PC-3 (cell line): ENCODE data around the gene ANKIB1.

Experiments used
- EZH2 ChIP-seq: fragments of 300-600 bp; sonication (generic); IDR thresholded peaks from one replicate; pipeline ENCODE4 v1.6.1; 2017; ENCODE audit warnings: antibody characterized with exemption, mild to moderate bottlenecking, low read length; ENCODE audit not compliant: unreplicated experiment
- EZH2phosphoT487 ChIP-seq: fragments of 300-600 bp; sonication (generic); IDR thresholded peaks from 2 replicates; pipeline ENCODE4 v1.6.1; 2018; ENCODE audit warnings: mild to moderate bottlenecking, antibody characterized with exemption, low read length, borderline replicate concordance
- TF ChIP-seq, protein P1 (sequence below): fragments of 300-600 bp; sonication (generic); conservative IDR thresholded peaks from 2 replicates; pipeline ENCODE4 v1.5.1; 2017; ENCODE audit warnings: antibody characterized with exemption, low read depth, mild to moderate bottlenecking, low read length

DNA sequence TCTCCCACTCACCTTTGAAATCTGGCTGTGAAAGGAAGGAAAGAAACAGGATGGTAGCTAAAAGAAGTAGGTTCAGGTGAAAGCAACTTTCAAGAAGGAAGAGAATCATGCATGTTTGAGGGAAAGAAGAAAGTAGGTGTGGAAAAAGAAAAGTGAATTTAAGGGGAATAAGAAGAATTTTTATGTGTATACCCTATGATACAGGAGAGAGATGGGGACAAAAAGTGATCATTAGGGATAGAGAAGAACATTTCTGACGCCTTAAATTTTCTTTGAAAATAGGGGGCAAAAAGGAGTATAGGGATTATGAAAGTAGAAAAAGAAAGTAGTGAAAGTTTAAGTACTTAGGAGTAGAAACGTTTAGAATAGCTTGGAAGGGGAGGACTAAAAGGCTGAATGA lies 15.2 kb upstream of the ANKIB1 start:
- TF ChIP-seq, protein P1, sequence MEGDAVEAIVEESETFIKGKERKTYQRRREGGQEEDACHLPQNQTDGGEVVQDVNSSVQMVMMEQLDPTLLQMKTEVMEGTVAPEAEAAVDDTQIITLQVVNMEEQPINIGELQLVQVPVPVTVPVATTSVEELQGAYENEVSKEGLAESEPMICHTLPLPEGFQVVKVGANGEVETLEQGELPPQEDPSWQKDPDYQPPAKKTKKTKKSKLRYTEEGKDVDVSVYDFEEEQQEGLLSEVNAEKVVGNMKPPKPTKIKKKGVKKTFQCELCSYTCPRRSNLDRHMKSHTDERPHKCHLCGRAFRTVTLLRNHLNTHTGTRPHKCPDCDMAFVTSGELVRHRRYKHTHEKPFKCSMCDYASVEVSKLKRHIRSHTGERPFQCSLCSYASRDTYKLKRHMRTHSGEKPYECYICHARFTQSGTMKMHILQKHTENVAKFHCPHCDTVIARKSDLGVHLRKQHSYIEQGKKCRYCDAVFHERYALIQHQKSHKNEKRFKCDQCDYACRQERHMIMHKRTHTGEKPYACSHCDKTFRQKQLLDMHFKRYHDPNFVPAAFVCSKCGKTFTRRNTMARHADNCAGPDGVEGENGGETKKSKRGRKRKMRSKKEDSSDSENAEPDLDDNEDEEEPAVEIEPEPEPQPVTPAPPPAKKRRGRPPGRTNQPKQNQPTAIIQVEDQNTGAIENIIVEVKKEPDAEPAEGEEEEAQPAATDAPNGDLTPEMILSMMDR = no peak
- TF ChIP-seq EZH2 = no peak
- no peak for TF ChIP-seq EZH2phosphoT487
